Transverse colon (tissue), 4 donors: ENCODE measurements around the gene MED13.

Experiments used
- EP300 ChIP-seq: sonication (generic); formaldehyde crosslinking; IDR thresholded peaks from one replicate; pipeline ENCODE4 v1.6.1; 2017; ENCODE audit warnings: antibody characterized with exemption, low read depth
- POLR2A ChIP-seq: fragments of 450-650 bp; IDR thresholded peaks from one replicate; pipeline ENCODE4 v1.6.1; 2016; ENCODE audit warnings: antibody characterized with exemption, mild to moderate bottlenecking, moderate library complexity
- POLR2AphosphoS5 ChIP-seq, 3 donors: sonication (generic); formaldehyde crosslinking; IDR thresholded peaks; one replicate each; pipeline ENCODE4 v1.6.1; 2016; ENCODE audit warnings: antibody characterized with exemption in 3 of 3
- TF ChIP-seq, protein P1 (sequence below), 5 experiments: fragments of 200-600 bp in 3 of 5; fragments of 450-650 bp in 2 of 5; sonication (generic) in 3 of 5; IDR thresholded peaks; 1 replicate in 2 of 5; 2 replicates in 3 of 5; pipeline ENCODE4 v1.5.1; 2016 to 2017; ENCODE audit warnings: antibody characterized with exemption in 5 of 5, inconsistent platforms in 3 of 5, mild to moderate bottlenecking in 2 of 5, moderate library complexity in 1 of 5

DNA sequence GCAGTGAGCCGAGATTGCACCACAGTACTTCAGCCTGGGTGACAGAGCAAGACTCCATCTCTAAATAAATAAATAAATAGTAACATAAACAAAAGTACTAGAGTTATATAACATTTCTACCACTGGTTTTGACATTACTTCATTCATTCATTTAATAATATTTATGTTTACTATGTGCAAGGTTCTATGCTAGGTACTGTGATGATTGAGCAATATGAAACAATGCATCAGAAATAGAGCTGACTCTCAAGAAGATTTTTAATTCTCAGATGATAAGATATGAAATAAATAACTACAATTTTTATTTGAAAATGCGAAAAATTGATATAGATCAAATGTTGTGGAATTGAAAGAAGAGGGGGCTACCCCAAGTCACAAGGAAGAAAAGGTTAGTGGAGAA, 8.9 kb upstream of the MED13 start:
- TF ChIP-seq, protein P1, sequence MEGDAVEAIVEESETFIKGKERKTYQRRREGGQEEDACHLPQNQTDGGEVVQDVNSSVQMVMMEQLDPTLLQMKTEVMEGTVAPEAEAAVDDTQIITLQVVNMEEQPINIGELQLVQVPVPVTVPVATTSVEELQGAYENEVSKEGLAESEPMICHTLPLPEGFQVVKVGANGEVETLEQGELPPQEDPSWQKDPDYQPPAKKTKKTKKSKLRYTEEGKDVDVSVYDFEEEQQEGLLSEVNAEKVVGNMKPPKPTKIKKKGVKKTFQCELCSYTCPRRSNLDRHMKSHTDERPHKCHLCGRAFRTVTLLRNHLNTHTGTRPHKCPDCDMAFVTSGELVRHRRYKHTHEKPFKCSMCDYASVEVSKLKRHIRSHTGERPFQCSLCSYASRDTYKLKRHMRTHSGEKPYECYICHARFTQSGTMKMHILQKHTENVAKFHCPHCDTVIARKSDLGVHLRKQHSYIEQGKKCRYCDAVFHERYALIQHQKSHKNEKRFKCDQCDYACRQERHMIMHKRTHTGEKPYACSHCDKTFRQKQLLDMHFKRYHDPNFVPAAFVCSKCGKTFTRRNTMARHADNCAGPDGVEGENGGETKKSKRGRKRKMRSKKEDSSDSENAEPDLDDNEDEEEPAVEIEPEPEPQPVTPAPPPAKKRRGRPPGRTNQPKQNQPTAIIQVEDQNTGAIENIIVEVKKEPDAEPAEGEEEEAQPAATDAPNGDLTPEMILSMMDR (IDR thresholded peaks at IDR 0.05) = no peak
- TF ChIP-seq POLR2A (no peak), EP300 (no peak), POLR2AphosphoS5 (IDR thresholded peaks at IDR 0.05) (no peak)
